ENCODE data around the gene CX3CR1.

DNA sequence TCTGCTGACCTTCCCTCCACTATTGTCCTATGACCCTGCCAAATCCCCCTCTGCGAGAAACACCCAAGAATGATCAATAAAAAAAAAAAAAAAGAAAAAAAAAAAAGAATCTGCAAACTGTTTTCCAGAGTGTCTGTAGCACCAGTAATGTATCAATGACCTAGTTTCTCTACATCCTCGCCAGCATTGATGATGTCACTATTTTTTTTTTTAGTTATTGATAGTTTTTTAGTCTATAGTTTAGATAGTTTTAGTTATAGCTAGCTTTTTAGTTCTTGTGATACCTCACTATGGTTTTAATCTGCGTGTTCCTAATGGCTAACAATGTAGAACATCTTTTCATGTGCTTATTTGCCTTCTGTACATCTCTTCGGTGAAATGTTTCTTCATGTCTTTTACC is 51.3 kb downstream of the CX3CR1 start:
- TF ChIP-seq, protein P1, sequence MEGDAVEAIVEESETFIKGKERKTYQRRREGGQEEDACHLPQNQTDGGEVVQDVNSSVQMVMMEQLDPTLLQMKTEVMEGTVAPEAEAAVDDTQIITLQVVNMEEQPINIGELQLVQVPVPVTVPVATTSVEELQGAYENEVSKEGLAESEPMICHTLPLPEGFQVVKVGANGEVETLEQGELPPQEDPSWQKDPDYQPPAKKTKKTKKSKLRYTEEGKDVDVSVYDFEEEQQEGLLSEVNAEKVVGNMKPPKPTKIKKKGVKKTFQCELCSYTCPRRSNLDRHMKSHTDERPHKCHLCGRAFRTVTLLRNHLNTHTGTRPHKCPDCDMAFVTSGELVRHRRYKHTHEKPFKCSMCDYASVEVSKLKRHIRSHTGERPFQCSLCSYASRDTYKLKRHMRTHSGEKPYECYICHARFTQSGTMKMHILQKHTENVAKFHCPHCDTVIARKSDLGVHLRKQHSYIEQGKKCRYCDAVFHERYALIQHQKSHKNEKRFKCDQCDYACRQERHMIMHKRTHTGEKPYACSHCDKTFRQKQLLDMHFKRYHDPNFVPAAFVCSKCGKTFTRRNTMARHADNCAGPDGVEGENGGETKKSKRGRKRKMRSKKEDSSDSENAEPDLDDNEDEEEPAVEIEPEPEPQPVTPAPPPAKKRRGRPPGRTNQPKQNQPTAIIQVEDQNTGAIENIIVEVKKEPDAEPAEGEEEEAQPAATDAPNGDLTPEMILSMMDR (IDR thresholded peaks at IDR 0.05): no peak
- no peak for TF ChIP-seq POLR2AphosphoS5 (IDR thresholded peaks at IDR 0.05; ENCODE audit: low read depth, low read length)
- TF ChIP-seq SIN3A (IDR thresholded peaks at IDR 0.05; ENCODE audit: borderline replicate concordance, insufficient read depth, low read depth, low read length): no peak

Data from Panc1 (cell line).